WTC11 (cell line): ENCODE results near the gene TMTC2. TPM values are rescaled to one million over a fixed set of nuclear protein-coding genes. Genes with fewer than 3 reads are reported as not detected.

Experiments
- ATAC-seq: fragments of 200-7000 bp; cut with Tn5 transposase; 2 replicates; pipeline ENCODE4 v1.10.0; 2021; ENCODE audit warnings: mild to moderate bottlenecking, moderate library complexity
- CTCF ChIA-PET: fragments of 300-600 bp; sonication (Branson Sonifier 250); formaldehyde crosslinking; loops from one replicate; lab custom pipeline; 2021; ENCODE audit warnings: antibody characterized with exemption; lab: Charles Lee
- POLR2A ChIA-PET: fragments of 350-600 bp; sonication (Branson Sonifier 250); formaldehyde crosslinking; loops from one replicate; lab custom pipeline; 2021; ENCODE audit warnings: antibody characterized with exemption; lab: Charles Lee
- DNase-seq: peaks from one replicate; pipeline ENCODE4 v3.0.0; 2021; ENCODE audit warnings: low spot score
- H3K27ac Mint-ChIP-seq: 2 replicates; pipeline ENCODE4 v1.8.0; 2021; ENCODE audit warnings: mixed read lengths
- H3K27me3 Mint-ChIP-seq: 2 replicates; pipeline ENCODE4 v1.8.0; 2021; ENCODE audit warnings: low read depth, mild to moderate bottlenecking, moderate library complexity, mixed read lengths
- H3K36me3 Mint-ChIP-seq: 2 replicates; pipeline ENCODE4 v1.8.0; 2021; ENCODE audit warnings: mixed read lengths
- H3K4me1 Mint-ChIP-seq: 2 replicates; pipeline ENCODE4 v1.8.0; 2022; ENCODE audit warnings: mixed read lengths
- H3K4me3 Mint-ChIP-seq: 2 replicates; pipeline ENCODE4 v1.8.0; 2021; ENCODE audit warnings: mild to moderate bottlenecking, moderate library complexity, mixed read lengths
- H3K9me3 Mint-ChIP-seq: 2 replicates; pipeline ENCODE4 v1.8.0; 2021; ENCODE audit warnings: mixed read lengths
- ATF2 ChIP-seq: sonication (generic); formaldehyde crosslinking; IDR thresholded peaks from 2 replicates; pipeline ENCODE4 v1.8.1; 2022; ENCODE audit warnings: low read depth, missing genetic modification reagents, borderline replicate concordance
- E2F1 ChIP-seq: sonication (generic); formaldehyde crosslinking; IDR thresholded peaks from 2 replicates; pipeline ENCODE4 v1.8.0; 2022; ENCODE audit warnings: mild to moderate bottlenecking, missing genetic modification reagents
- EMX1 ChIP-seq: fragments of 250-450 bp; sonication (Bioruptor Pico); IDR thresholded peaks from 2 replicates; pipeline ENCODE4 v1.8.0; 2021; ENCODE audit warnings: mild to moderate bottlenecking
- ERG ChIP-seq: fragments of 250-450 bp; sonication (Bioruptor Pico); IDR thresholded peaks from 2 replicates; pipeline ENCODE4 v1.8.0; 2021; ENCODE audit warnings: mild to moderate bottlenecking
- FOXJ3 ChIP-seq: sonication (generic); formaldehyde crosslinking; IDR thresholded peaks from 2 replicates; pipeline ENCODE4 v1.9.0; 2021; ENCODE audit warnings: missing genetic modification reagents, mild to moderate bottlenecking, borderline replicate concordance
- FOXK1 ChIP-seq: sonication (generic); formaldehyde crosslinking; IDR thresholded peaks from 2 replicates; pipeline ENCODE4 v1.8.0; 2022; ENCODE audit warnings: mild to moderate bottlenecking, moderate library complexity, missing genetic modification reagents
- GRHL2 ChIP-seq: fragments of 250-450 bp; sonication (Bioruptor Pico); IDR thresholded peaks from 2 replicates; pipeline ENCODE4 v1.8.0; 2022; ENCODE audit warnings: mild to moderate bottlenecking, moderate library complexity; ENCODE audit not compliant: insufficient replicate concordance, severe bottlenecking
- MXD4 ChIP-seq: fragments of 250-450 bp; sonication (Bioruptor Pico); IDR thresholded peaks from 2 replicates; pipeline ENCODE4 v1.8.0; 2021; ENCODE audit warnings: mild to moderate bottlenecking, moderate library complexity, borderline replicate concordance
- NFE2L1 ChIP-seq: sonication (generic); formaldehyde crosslinking; IDR thresholded peaks from 2 replicates; pipeline ENCODE4 v1.8.1; 2023; ENCODE audit warnings: missing genetic modification reagents
- PRRX2 ChIP-seq: fragments of 250-450 bp; sonication (Bioruptor Pico); IDR thresholded peaks from 2 replicates; pipeline ENCODE4 v1.8.0; 2021; ENCODE audit warnings: mild to moderate bottlenecking
- SMAD3 ChIP-seq: sonication (generic); formaldehyde crosslinking; IDR thresholded peaks from 2 replicates; pipeline ENCODE4 v1.8.0; 2022; ENCODE audit warnings: missing genetic modification reagents, mild to moderate bottlenecking, borderline replicate concordance
- TCF7 ChIP-seq: sonication (generic); formaldehyde crosslinking; IDR thresholded peaks from 2 replicates; pipeline ENCODE4 v1.8.0; 2022; ENCODE audit warnings: mild to moderate bottlenecking, low read depth, missing genetic modification reagents, moderate library complexity
- ZBTB21 ChIP-seq: sonication (generic); formaldehyde crosslinking; IDR thresholded peaks from 2 replicates; pipeline ENCODE4 v1.8.1; 2023; ENCODE audit warnings: mild to moderate bottlenecking, missing genetic modification reagents, borderline replicate concordance
- ZNF232 ChIP-seq: sonication (generic); formaldehyde crosslinking; IDR thresholded peaks from 2 replicates; pipeline ENCODE4 v1.8.0; 2022; ENCODE audit warnings: mild to moderate bottlenecking, missing genetic modification reagents
- ZNF263 ChIP-seq: sonication (generic); formaldehyde crosslinking; IDR thresholded peaks from 2 replicates; pipeline ENCODE4 v1.8.1; 2022; ENCODE audit warnings: low read depth, mild to moderate bottlenecking, moderate library complexity, missing genetic modification reagents
- total RNA-seq: library from RNA; stranded (reverse); gene quantifications from 3 replicates; pipeline ENCODE4 v1.2.3, GENCODE V29; 2021
- TF ChIP-seq, protein P1 (sequence below): sonication (generic); formaldehyde crosslinking; IDR thresholded peaks from 2 replicates; pipeline ENCODE4 v1.8.0; 2022; ENCODE audit warnings: mild to moderate bottlenecking, missing genetic modification reagents
- TF ChIP-seq, protein P2 (sequence below): sonication (generic); formaldehyde crosslinking; IDR thresholded peaks from 2 replicates; pipeline ENCODE4 v1.8.1; 2022; ENCODE audit warnings: mild to moderate bottlenecking, missing genetic modification reagents, moderate library complexity, borderline replicate concordance
- TF ChIP-seq, protein P3 (sequence below): sonication (generic); formaldehyde crosslinking; IDR thresholded peaks from 2 replicates; pipeline ENCODE4 v1.8.1; 2023; ENCODE audit warnings: mild to moderate bottlenecking, missing genetic modification reagents
- TF ChIP-seq, protein P4 (sequence below): sonication (generic); formaldehyde crosslinking; conservative IDR thresholded peaks from 2 replicates; pipeline ENCODE4 v1.8.1; 2023; ENCODE audit warnings: mild to moderate bottlenecking, low read depth, missing genetic modification reagents, moderate library complexity
- TF ChIP-seq, protein P5 (sequence below): sonication (generic); formaldehyde crosslinking; IDR thresholded peaks from 2 replicates; pipeline ENCODE4 v1.8.0; 2022; ENCODE audit warnings: mild to moderate bottlenecking, missing genetic modification reagents

TMTC2 gene
- total RNA-seq, 1 experiment from 2014 or later: 6.4 TPM

DNA sequence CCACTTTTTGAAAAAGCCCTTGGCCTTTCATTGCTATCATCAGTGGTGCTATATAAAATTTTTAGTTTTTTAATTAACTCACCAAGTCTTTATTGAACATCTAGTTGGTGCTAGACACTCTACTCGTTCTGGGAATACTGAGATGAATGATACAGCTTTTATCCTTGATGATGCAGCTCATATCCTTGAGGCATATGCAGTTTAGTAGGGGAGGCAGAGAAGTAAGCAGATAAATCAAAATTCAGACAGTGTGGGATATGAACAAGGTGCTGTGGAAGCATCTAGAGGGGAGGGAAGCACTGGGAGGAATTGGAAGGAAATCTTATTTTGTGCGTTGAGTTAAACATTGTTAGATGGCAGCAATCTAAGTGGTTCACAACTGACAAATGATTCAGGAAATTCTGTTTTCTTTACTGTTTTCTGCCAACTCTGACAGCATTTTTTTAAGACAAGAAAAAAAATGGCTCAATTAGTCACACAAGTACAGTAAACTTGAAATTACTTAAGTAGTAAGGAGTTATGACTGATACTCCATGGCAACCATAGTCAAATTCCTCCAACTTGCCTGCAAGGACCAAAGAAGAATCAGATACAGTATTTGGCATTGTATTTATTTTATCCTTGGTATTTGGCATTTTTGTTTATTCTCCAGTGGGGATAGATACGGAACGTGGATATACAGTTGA, 119.2 kb downstream of the TMTC2 start (continued):
- no peak for TF ChIP-seq MXD4 (CRISPR knock-in tag)
- TF ChIP-seq EMX1 (CRISPR knock-in tag): no peak
- TF ChIP-seq, protein P1, sequence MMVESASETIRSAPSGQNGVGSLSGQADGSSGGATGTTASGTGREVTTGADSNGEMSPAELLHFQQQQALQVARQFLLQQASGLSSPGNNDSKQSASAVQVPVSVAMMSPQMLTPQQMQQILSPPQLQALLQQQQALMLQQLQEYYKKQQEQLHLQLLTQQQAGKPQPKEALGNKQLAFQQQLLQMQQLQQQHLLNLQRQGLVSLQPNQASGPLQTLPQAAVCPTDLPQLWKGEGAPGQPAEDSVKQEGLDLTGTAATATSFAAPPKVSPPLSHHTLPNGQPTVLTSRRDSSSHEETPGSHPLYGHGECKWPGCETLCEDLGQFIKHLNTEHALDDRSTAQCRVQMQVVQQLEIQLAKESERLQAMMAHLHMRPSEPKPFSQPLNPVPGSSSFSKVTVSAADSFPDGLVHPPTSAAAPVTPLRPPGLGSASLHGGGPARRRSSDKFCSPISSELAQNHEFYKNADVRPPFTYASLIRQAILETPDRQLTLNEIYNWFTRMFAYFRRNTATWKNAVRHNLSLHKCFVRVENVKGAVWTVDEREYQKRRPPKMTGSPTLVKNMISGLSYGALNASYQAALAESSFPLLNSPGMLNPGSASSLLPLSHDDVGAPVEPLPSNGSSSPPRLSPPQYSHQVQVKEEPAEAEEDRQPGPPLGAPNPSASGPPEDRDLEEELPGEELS: no peak
- TF ChIP-seq, protein P2, sequence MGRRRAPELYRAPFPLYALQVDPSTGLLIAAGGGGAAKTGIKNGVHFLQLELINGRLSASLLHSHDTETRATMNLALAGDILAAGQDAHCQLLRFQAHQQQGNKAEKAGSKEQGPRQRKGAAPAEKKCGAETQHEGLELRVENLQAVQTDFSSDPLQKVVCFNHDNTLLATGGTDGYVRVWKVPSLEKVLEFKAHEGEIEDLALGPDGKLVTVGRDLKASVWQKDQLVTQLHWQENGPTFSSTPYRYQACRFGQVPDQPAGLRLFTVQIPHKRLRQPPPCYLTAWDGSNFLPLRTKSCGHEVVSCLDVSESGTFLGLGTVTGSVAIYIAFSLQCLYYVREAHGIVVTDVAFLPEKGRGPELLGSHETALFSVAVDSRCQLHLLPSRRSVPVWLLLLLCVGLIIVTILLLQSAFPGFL (CRISPR knock-in tag): no peak

GRCh38 chr12:82807132-82807737, 120.5 kb downstream of the TMTC2 start:
- H3K27ac Mint-ChIP-seq: no peak overlapping the region
- peaks cover 28% of the 10 kb centered on the region for H3K4me1 Mint-ChIP-seq
- no peaks in the 10 kb centered on the region for H3K36me3 Mint-ChIP-seq
- ATAC-seq: no peak
- no peak for DNase-seq
- H3K4me3 Mint-ChIP-seq: no peak overlapping the region
- peaks cover 7% of the 10 kb centered on the region; the same call in 1 of the 2 replicates for H3K9me3 Mint-ChIP-seq
- TF ChIP-seq GRHL2 (CRISPR knock-in tag) (no peak), PRRX2 (CRISPR knock-in tag) (no peak), ZBTB21 (no peak), ZNF232 (CRISPR knock-in tag) (no peak), ATF2 (CRISPR knock-in tag) (no peak)
- H3K27me3 Mint-ChIP-seq: no peaks in the 10 kb centered on the region
- POLR2A ChIA-PET: no interaction called here
- CTCF ChIA-PET: no interaction called here

DNA sequence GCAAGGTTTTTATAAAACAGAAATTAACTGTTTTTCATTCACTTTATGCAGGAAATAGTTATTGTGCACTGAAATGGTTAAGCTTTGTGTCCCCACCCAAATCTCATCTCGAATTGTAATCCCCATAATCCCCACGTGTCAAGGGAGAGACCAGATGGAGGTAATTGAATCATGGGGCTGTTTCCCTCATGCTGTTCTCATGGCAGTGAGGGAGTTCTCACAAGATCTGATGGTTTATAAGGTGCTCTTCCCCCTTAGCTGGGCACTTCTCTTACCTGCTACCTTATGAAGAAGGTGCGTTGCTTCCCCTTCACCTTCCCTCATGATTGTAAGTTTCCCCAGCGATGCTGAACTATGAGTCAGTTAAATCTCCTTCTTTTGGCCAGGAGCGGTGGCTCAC, 123.9 kb downstream of the TMTC2 start:
- ATAC-seq: no peak
- ChIA-PET CTCF (no interaction called here), POLR2A (no interaction called here)
- H3K27ac Mint-ChIP-seq: no peak overlapping the region
- H3K4me1 Mint-ChIP-seq: peaks cover 15% of the 10 kb centered on the region
- no peak overlapping the region for H3K4me3 Mint-ChIP-seq
- H3K9me3 Mint-ChIP-seq: no peaks in the 10 kb centered on the region
- DNase-seq: no peak
- no peaks in the 10 kb centered on the region for H3K27me3 Mint-ChIP-seq
- H3K36me3 Mint-ChIP-seq: no peaks in the 10 kb centered on the region
- TF ChIP-seq TCF7 (CRISPR knock-in tag) (no peak), FOXK1 (no peak), ZNF263 (no peak), E2F1 (no peak), SMAD3 (CRISPR knock-in tag) (no peak), NFE2L1 (CRISPR knock-in tag) (no peak), ERG (CRISPR knock-in tag) (no peak), FOXJ3 (CRISPR knock-in tag) (no peak)
- TF ChIP-seq, protein P3, sequence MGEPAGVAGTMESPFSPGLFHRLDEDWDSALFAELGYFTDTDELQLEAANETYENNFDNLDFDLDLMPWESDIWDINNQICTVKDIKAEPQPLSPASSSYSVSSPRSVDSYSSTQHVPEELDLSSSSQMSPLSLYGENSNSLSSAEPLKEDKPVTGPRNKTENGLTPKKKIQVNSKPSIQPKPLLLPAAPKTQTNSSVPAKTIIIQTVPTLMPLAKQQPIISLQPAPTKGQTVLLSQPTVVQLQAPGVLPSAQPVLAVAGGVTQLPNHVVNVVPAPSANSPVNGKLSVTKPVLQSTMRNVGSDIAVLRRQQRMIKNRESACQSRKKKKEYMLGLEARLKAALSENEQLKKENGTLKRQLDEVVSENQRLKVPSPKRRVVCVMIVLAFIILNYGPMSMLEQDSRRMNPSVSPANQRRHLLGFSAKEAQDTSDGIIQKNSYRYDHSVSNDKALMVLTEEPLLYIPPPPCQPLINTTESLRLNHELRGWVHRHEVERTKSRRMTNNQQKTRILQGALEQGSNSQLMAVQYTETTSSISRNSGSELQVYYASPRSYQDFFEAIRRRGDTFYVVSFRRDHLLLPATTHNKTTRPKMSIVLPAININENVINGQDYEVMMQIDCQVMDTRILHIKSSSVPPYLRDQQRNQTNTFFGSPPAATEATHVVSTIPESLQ (CRISPR knock-in tag): no peak
- TF ChIP-seq, protein P4, sequence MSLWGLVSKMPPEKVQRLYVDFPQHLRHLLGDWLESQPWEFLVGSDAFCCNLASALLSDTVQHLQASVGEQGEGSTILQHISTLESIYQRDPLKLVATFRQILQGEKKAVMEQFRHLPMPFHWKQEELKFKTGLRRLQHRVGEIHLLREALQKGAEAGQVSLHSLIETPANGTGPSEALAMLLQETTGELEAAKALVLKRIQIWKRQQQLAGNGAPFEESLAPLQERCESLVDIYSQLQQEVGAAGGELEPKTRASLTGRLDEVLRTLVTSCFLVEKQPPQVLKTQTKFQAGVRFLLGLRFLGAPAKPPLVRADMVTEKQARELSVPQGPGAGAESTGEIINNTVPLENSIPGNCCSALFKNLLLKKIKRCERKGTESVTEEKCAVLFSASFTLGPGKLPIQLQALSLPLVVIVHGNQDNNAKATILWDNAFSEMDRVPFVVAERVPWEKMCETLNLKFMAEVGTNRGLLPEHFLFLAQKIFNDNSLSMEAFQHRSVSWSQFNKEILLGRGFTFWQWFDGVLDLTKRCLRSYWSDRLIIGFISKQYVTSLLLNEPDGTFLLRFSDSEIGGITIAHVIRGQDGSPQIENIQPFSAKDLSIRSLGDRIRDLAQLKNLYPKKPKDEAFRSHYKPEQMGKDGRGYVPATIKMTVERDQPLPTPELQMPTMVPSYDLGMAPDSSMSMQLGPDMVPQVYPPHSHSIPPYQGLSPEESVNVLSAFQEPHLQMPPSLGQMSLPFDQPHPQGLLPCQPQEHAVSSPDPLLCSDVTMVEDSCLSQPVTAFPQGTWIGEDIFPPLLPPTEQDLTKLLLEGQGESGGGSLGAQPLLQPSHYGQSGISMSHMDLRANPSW (CRISPR knock-in tag): no peak
- TF ChIP-seq, protein P5, sequence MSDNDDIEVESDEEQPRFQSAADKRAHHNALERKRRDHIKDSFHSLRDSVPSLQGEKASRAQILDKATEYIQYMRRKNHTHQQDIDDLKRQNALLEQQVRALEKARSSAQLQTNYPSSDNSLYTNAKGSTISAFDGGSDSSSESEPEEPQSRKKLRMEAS: no peak
